HG02885 (cell line): ENCODE measurements around the gene DOCK1.

Experiments used
- ATAC-seq: cut with Tn5 transposase; IDR thresholded peaks from one replicate; pipeline ENCODE4 v1.9.1; 2021; ENCODE audit warnings: mild to moderate bottlenecking; ENCODE audit not compliant: unreplicated experiment, poor library complexity

Gene DOCK1

DNA sequence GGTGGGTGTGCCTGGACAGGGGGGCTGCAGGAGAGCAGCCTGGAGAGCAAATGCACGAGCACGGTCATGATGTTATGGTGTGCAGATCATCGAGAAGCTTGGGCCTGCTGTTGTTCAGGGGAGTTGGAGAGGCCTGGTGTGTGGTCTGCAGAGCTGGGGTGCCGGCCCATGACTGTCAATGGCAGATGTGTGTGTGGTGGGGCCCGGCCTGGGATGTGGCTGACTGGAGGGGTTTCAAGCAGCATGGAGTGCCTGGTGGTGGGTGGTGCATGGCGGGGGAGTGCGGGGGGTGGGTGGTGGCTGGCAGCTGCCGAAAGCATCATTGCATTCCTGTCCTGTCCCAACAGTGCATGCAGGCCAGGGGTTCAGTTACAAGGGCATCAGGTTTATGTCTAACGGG lies 122.6 kb downstream of the DOCK1 start:
- no peak for ATAC-seq

DNA sequence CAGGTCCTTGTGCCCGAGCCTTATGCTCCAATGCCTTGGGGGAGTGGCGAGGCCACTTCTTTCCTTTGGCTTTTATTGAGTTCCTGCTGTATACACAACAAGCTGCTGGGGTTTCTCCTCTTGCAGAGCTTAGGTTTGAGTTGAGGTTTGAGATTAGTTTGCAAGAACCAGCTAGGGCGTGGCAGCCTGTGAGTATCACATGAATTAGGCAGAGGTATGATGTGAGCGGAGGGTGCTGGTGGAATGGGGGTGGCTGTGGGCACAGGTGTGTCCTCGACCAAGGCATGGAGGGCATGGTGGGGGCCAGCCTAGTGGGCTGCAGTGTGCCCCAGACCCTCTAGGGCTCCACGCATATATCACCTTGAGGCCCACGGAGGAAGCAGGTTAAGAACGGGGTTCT lies 123.3 kb downstream of the DOCK1 start:
- no peak for ATAC-seq

DNA sequence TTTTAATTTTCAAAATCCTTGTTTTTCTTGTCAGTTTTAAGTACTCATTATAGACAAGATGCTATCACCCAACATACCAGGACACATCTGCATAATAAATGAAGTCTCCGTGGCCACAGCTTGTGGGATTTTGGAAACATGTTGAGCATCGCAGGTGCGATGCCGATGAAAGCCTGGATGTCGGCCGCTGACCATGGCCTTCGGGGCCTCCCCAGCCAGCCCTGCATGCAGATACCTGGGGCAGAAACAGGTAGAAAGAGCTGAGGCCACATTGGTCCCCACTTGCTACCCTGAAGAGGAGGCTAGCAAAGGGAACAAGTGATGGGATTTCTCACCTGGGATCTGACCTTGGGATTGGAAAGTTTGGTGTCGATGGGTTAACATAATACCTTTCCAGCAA lies 123.8 kb downstream of the DOCK1 start:
- ATAC-seq = no peak

DNA sequence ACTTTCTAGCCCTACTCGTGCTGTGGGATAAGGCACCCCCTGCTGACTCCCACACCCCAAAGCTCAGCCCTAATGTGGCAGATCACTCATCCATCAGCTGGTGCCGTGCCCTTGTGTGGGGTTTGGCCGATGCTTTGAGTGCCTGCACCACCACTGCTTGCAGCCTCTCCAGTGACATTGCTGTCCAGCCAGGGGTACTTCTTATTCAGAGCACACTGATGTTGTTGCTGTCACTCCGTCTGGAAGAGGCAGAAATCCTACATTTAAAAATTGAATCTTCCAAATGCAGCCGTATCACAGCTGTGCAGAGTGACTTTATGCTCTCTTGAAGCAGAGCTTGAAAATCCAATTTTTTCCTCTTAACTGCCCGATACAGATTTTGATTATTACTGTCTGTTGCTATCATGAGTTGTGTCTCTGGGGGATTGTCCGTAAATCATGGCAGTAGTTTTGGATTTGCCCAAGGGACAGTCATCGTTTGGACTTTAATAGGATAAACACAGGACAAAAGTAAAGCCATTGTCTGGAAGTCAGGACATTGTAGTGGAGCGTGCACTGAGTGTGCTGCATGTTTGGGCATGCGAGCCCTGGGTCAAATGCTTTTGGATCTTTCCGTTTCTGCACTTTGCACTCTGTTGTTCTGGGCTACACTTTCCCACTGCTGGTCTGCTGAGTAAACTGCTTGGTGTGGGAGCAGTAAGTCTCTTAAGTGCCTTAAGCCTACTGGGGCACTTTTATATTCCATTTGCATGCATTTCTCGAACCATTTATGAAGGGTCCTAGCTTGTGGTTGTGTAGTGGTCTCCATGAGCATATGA lies 128.2 kb downstream of the DOCK1 start:
- no peak for ATAC-seq

DNA sequence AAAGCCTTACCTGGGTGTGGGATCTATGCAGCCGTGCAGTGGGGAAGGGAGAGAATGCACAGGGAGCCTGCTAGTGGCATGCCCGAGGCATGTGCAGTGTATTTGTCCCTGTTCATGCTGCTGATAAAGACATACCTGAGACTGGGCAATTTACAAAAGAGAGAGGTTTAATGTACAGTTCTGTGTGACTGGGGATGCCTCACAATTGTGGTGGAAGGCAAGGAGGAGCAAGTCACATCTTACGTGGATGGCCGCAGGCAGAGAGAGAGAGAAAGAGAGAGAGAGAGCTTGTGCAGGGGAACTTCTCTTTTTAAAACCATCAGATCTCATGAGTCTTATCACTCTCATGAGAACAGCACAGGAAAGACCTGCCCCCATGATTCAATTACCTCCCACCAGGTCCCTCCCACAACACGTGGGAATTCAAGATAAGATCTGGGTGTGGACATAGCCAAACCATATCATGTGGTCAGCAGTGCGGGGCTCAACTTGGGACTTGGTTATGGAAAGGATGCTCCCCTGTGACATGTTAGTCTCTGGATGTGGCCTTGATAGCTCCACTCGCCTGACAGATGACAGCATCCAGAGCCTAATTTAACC lies 128.9 kb downstream of the DOCK1 start:
- ATAC-seq = no peak

DNA sequence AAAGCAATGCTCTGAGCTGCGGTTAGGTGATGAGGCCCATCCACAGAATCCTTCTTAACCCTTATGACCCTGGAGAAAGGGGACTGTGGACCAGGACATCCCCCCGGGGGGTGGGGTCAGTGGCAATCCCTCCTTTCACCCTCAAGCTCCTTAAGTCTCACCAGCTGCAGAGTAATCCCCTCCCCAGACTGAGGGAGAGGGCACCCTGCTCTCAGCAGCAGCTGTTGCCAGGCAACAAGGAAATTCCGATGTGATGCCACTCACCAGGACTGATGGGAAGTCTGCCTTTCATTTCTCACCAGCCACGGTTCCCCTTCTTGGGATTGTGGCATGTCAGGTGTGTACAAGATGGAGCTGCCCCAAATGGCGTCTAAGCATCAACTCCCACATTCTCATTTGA lies 129.6 kb downstream of the DOCK1 start:
- no peak for ATAC-seq

DNA sequence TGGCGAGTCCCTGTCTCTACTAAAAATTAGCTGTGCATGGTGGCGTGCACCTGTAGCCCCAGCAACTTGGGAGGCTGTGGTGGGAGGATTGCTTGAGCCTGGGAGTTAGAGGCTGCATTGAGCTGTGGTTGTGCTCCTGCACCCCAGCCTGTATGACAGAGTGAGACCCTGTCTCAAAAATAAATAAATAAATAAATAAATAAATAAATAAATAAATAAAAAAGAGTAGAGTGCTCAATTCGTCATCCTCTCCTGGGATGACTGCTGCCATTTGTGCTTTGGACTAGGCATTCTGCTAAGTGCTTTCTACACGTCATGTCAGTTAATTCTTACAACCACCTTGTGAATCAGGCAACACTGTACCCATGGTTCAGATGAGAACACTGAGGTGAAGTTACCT lies 130.6 kb downstream of the DOCK1 start:
- no peak for ATAC-seq

DNA sequence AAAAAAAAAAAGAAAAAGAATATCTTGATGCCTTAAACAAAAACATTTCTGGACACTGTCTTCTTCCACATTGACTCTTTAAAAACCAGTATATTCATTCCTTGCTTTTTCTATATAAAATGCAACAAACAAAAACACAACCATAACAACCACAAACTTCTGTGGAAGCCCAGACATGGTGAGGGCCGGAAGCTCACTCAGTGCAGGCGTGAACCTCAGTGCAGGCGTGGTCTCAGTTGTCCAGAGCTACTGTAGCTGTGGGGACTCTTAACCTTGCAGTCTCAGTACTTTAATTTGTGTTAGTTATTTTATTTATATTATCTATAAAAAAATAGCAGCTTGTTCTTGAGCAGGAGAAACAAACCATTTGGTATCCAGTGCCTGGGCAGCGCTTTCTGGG lies 131.8 kb downstream of the DOCK1 start:
- no peak for ATAC-seq

DNA sequence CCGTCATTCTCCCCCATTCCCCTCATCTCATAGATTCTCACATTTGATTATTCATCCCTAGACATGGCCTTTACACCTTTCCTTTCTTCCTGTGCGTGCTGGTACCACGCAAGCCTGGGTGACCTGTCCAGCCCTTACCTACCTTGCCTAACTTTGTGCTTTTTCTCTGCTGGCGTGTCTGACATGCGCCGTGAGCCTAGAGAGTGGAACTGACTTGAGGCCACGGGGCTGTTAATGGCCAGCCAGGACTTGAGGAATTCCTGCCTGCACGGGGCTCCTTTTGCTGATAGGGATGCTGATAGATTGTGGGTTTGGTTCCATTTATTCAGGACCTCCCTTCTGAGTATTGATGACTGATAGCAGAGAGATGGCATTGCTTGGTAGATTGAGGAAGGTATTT lies 134.2 kb downstream of the DOCK1 start:
- no peak for ATAC-seq

DNA sequence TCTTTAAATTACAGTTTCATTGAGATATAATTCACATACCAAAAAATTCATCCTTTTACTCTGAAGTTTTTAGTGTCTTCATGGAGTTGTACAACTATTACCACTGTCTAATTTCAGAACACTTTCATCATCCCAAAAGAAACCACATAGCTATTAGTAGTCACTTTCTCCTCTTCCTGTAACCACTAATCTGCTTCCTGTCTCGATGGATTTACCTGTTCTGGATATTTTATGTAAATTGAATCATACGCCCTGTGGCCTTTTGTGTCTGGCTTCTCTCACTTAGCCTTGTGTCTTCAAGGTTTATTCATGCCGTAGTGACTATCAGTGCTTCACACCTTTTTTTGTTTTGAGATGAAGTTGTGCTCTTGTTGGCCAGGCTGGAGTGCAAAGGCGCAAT lies 135.5 kb downstream of the DOCK1 start:
- no peak for ATAC-seq

DNA sequence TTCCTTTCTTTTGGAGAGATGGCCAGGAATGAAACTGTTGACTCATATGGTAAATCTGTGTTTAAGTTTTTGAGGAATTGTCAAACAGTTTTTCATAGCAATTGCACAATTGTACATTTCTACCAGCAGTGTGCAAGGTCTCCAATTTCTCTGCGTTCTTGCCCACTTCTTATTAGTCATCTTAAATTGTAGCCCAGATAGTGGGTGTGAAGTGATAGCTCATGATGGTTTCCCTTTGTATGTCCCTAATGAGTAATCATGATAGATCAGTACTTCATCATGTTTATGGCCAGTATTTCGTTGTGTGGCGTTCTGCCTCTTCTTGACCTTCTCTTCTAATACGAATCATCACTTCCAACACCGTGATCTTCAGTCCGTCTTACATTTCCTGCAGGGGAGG lies 136.3 kb downstream of the DOCK1 start:
- no peak for ATAC-seq

DNA sequence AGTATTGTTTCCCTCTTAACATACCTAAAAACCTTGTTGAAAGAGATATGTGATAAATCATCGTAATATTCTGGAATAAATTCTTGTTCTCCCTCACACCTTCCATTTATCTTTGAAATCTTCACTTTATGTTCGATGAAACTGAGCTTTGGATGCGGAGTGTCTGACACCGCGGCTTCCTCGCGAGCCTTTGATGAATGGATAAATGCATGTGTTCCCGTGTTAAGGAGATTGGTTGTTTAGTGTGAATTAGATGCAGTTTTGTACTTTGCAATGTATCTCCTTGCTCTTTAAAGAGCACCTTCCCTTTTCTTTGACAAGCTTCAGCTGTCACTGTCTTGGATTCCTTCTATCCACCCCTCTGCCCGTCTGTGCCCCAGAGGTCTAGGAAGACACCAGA lies 138.1 kb downstream of the DOCK1 start:
- ATAC-seq = no peak

DNA sequence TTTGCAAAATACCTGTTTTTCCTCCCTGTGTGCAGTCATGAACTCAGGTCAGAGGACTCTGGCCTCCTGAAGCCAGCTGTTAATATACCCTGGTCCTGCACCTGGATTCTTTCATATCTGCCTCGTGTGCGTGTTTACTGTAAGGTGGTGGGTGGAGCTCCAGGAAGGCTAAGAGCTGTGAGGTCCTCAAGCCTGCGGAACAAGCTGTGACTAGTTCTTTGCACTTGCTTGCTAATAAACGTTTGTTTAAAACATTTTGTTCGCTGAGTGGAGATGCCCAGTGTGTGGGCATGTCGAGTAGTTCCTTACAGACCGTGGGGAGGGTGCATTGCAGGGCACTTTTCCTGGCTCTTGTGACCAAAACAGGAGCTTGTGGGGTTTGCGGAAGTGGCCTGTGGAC lies 139.0 kb downstream of the DOCK1 start:
- ATAC-seq = no peak

DNA sequence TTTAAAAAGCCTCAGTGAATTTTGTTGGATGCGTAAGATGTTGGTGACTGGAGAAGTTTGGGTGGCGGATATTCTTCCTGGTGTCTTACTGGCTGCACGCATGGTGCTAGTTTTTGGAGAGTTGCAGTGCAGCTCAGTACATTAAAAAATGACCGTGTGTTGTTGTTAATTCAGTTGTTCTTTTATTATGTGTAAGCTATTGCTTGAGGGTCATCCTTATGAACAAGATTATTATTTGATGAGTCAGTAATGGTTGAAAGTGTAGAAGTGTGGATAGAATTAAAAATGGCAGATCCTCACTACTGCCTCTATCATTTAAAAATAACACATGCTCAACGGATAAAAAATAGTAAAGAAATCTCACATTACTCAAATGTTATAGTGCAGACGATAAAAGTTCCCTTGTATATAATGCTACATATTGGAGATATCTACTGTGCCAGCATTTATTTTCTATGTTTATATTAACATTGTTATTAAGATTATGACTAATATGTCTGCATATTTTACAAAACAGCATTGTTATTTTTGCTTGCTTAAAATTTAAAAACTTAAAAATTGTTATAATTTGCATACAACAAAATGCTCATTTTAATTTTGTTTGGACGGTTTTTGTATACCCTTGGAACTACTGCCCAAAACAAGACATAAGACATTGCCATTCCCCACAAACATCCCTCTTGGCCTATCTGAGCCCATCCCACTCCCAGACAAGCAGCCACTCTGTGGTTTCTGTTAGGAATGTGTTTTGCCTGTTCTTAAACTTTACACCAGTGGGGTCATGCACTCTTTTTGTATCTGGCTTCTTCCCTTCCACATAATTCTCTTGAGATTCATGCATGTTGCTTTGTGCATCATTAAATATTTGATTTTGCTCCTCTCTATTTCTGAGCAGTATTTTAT lies 142.0 kb downstream of the DOCK1 start:
- ATAC-seq = no peak

DNA sequence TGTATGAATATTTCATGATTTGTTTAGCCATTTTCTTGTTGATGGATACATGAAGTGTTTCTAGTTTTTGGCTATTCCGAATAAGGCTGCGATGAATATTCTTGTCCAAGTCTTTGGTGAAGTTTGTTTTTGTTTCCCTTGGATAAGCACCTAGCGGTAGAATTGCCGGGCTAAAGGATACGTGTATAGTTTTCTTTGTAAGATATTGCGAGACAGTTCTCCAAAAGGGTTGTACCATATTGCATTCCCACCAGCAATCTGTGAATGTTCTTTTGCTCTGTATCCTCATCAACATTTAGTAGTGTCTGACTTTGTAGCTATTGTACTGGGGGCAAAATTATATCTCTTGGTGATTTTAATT lies 142.6 kb downstream of the DOCK1 start:
- ATAC-seq = no peak

DNA sequence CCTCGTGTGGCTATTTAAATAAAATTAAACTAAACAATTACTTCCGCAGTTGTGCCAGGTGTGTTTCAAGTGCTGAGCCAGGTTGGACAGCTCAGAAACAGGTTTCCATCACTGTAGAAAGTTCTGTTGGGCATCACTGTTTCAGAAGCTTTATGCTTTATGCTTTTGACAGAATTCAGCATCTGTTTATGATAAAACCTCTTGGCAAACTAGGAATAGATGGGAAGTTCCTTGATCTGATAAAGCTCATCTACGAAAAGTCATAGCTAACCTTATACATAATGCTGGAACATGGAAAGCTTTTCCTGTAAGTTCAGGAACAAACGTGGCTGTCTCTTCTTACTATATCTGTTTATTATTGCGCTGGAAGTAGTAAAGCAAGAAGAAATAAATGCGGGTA lies 143.4 kb downstream of the DOCK1 start:
- ATAC-seq = no peak

DNA sequence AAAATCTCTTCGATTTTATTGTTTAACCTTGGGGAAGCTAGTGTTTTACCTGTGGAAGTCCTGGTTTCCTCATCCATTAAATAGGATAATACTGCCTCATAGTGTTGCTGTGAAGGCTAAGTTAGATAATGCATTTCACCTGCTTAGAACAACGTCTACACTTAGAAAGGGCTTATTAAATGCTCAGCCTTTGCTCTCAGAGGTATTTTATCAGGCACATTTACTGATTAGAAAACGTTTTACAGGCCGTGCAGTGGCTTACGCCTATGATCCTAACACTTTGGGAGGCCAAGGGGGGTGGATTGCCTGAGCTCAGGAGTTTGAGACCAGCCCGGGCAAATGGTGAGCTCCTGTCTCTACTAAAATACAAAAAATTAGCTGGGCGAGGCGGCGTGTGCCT lies 146.8 kb downstream of the DOCK1 start:
- ATAC-seq = no peak

DNA sequence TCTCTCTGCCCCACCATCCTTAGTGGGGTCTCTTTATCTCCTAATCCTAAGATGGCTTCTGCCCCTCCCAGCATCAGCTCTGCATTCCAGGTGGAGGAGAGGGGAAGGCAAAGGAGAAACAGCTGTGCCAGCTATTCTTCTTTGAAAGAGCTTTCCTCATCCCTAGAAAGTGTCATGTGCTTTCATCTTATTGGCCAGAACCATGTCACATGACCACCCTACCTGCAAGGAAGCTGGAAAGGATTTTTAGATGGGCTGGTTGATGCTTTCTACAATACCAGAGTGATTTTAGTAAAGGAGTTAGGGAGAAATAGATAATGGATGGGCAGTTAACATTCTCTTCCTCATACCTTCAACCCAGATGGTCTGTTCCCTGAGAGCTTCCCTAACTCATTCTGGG lies 150.0 kb downstream of the DOCK1 start:
- no peak for ATAC-seq

DNA sequence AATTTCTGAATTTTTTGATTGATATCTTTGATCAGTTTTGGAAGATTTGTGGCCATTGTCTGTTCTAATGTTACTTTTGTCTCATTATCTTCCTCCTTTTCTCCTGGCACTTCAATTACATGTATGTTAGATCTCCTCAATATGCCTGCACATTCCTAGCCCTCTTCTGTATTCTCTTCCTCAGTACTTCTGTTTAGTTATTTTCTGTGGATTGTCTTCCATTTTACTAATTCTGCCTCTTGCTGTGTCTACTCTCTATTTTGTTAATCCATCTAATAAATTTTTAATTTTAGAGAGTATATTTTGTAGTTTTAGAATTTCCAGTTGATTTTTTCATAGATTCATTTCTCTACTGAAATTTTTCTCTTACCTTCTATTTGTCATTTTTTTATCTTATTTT lies 154.1 kb downstream of the DOCK1 start:
- ATAC-seq = no peak

DNA sequence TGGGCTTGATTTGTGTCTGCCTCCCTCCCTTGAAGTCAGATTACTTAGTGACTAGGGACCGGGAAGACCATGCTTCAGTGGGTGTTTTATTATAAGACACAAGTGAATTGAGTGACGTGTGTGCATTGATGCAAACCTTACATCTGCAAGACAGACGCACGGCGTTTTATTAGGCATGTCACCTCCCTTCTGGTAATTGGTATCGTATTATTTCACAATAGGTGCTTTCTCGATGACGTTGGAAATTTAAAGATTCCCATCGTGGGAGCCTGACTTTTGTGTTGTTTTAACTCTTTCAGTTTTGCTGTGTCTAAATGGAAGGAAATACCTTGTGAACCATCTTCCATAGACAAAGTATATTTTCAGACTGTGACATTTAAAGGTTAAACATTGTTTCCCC lies 158.5 kb downstream of the DOCK1 start:
- no peak for ATAC-seq

DNA sequence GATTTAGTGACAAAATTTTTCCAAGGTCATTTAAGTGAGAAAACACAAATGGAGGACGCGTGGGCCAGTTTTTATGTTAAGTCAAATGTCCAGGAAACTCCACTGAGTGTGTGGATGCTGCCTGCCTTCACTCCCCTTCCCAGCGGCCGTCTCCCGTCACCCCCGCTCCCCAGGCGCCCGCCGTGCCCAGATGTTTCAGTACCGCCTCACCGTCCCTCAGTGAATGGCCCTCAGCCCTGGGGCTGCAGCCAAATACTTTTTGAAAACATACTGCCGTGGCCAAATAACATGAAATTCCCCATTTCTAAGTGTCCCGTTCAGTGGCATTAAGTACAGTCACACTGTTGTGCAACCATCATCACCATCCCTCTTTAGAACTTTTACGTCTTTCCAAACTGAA lies 159.2 kb downstream of the DOCK1 start:
- no peak for ATAC-seq
